ENCODE results near the gene SLC22A17. TPM values are rescaled to one million over a fixed set of nuclear protein-coding genes. Genes with fewer than 3 reads are reported as not detected.

The SLC22A17 gene
- total and polyA plus RNA-seq, 10 of the 15 experiments (the other 5 are each of a cell fraction or from before 2014, with no cell fraction given), result not detected

GRCh38 chr14:23347406-23348296 lies 5.0 kb downstream of the SLC22A17 start:
- Histone ChIP-seq H2AFZ (ENCODE audit: control insufficient read depth, low read depth, low read length) (no peak overlapping the region), H3K79me2 (ENCODE audit: control insufficient read depth, insufficient read depth, low read length) (no peaks in the 10 kb centered on the region), H3K36me3 (ENCODE audit: control insufficient read depth in 2 of 2, insufficient read depth in 2 of 2, low read length in 1 of 2) (no peaks in the 10 kb centered on the region), H3K9me3 (replicated peaks; ENCODE audit: control insufficient read depth, insufficient read depth, low read length) (no peaks in the 10 kb centered on the region), H3K4me2 (ENCODE audit: control insufficient read depth, insufficient read depth) (no peak overlapping the region), H3K27me3 (replicated peaks in 1 of 2; ENCODE audit: control insufficient read depth in 2 of 2, insufficient read depth in 2 of 2, low read length in 1 of 2) (peaks cover 4 to 9% of the 10 kb centered on the region in 2 experiments), H3K27ac (ENCODE audit: control insufficient read depth, insufficient read depth) (no peak overlapping the region), H4K20me1 (ENCODE audit: control insufficient read depth, insufficient read depth) (no peaks in the 10 kb centered on the region), H3K4me1 (ENCODE audit: control insufficient read depth, insufficient read depth, low read length) (no peaks in the 10 kb centered on the region), H3K4me3 (no peak overlapping the region), H3K9ac (ENCODE audit: control insufficient read depth, insufficient read depth, low read length) (no peak overlapping the region)
- in situ Hi-C loops (cut with MboI) (no loop called here), intact Hi-C loops (cut with micrococcal nuclease; ENCODE audit: unreplicated experiment) (no loop called here)
- CTCF ChIA-PET, result no interaction called here
- SMC1A ChIA-PET (ENCODE audit: uncharacterized antibody, unreplicated experiment), result no interaction called here
- WGBS (ENCODE audit: insufficient coverage, insufficient replicate concordance, low lambda C conversion rate, missing lambda C conversion rate), result 74% methylated on average over 19 of the region's 19 CpGs
- no peak for DNase-seq (ENCODE audit: low read depth, low spot score)
- RAD21 ChIA-PET (ENCODE audit: unreplicated experiment), result no interaction called here
- FAIRE-seq, result no peak
- POLR2A ChIA-PET, result no interaction called here
- no TSS peak for BruUV-seq (replicated peaks)
- TF ChIP-seq TARDBP (IDR thresholded peaks at IDR 0.05; ENCODE audit: borderline replicate concordance) (no peak), RB1 (IDR thresholded peaks at IDR 0.05; ENCODE audit: borderline replicate concordance) (no peak), FOXK2 (IDR thresholded peaks at IDR 0.05) (no peak), SMARCA5 (IDR thresholded peaks at IDR 0.05) (no peak), JUNB (IDR thresholded peaks at IDR 0.05) (no peak), FOS (IDR thresholded peaks at IDR 0.05; ENCODE audit: borderline replicate concordance, extremely low read depth, insufficient read length) (no peak), RELB (IDR thresholded peaks at IDR 0.05; ENCODE audit: low read depth) (no peak), IRF4 (IDR thresholded peaks at IDR 0.05; ENCODE audit: low read depth, low read length) (no peak), JUND (IDR thresholded peaks at IDR 0.05; ENCODE audit: low read depth, low read length) (no peak)
- TF ChIP-seq, protein P1, sequence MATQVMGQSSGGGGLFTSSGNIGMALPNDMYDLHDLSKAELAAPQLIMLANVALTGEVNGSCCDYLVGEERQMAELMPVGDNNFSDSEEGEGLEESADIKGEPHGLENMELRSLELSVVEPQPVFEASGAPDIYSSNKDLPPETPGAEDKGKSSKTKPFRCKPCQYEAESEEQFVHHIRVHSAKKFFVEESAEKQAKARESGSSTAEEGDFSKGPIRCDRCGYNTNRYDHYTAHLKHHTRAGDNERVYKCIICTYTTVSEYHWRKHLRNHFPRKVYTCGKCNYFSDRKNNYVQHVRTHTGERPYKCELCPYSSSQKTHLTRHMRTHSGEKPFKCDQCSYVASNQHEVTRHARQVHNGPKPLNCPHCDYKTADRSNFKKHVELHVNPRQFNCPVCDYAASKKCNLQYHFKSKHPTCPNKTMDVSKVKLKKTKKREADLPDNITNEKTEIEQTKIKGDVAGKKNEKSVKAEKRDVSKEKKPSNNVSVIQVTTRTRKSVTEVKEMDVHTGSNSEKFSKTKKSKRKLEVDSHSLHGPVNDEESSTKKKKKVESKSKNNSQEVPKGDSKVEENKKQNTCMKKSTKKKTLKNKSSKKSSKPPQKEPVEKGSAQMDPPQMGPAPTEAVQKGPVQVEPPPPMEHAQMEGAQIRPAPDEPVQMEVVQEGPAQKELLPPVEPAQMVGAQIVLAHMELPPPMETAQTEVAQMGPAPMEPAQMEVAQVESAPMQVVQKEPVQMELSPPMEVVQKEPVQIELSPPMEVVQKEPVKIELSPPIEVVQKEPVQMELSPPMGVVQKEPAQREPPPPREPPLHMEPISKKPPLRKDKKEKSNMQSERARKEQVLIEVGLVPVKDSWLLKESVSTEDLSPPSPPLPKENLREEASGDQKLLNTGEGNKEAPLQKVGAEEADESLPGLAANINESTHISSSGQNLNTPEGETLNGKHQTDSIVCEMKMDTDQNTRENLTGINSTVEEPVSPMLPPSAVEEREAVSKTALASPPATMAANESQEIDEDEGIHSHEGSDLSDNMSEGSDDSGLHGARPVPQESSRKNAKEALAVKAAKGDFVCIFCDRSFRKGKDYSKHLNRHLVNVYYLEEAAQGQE (IDR thresholded peaks at IDR 0.05; ENCODE audit: low read depth, low read length), result no peak
- ATAC-seq, result no peak
